Measurements from ENCODE around the gene BOD1L2. TPM values are rescaled to one million over a fixed set of nuclear protein-coding genes. Genes with fewer than 3 reads are reported as not detected.
A peak's percentile ranks its signal among the peaks of the same experiment; 100 is the strongest.

The BOD1L2 gene
- total and polyA plus RNA-seq, 2 of the 13 experiments (the other 11 are each of a cell fraction or from before 2014, with no cell fraction given), result not detected

DNA sequence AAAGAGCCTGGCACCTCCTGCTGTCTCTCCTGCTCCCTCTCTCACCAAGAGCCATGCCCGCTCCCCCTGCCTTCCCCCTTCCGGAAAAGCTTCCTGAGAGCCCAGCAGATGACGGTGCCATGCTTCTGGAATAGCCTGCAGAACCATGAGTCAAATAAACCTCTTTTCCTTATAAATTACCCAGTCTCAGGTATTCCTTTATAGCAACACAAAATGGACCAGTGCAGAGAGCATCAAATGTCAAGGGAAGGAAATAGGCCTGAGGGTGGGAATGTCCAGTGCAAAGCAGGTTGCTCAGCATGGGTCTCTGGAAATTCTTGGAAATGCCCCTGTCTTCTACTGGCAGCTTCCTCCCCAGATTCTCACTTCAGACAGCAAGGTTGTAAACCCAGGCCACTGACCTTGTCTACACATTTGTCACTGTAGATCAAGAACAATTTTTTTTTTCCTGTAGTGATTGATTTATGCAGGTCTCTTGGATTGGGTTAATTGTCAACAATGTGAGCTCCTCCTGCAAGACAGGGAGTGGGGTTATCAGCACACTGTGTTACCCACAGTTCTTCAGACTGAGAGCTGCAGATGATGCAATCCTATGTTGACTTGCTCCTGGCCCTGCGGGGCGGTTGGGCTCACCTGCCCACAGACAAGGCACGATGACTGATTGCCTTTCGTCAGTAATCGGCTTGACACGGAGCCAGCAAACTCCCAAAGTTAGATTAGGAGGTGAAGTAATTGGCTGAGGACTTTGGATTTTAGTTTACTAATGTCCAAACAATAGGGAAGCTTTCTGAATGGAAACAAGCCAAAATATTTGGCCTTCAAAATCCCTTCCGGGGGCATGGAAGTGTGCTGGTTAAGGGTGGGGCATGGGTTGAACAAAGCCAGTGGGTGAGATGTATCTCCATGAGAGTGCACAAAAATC is 5.4 kb upstream of the BOD1L2 start (continued):
- no peak for TF ChIP-seq SMARCE1 (IDR thresholded peaks at IDR 0.05; ENCODE audit: borderline replicate concordance)
- TF ChIP-seq ZNF678 (CRISPR knock-in tag; IDR thresholded peaks at IDR 0.05), result no peak
- TF ChIP-seq CCDC6 (CRISPR knock-in tag; IDR thresholded peaks at IDR 0.05), result 0 out of 2 replicates have a peak, but pooled peaks have one; percentile 34
- TF ChIP-seq ZNF598 (CRISPR knock-in tag; IDR thresholded peaks at IDR 0.05; ENCODE audit: borderline replicate concordance), result no peak
- TF ChIP-seq, protein P1, sequence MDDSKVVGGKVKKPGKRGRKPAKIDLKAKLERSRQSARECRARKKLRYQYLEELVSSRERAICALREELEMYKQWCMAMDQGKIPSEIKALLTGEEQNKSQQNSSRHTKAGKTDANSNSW (CRISPR knock-in tag; IDR thresholded peaks at IDR 0.05; ENCODE audit: borderline replicate concordance), result no peak
- TF ChIP-seq MLLT10 (CRISPR knock-in tag; IDR thresholded peaks at IDR 0.05), result no peak
- TF ChIP-seq, protein P2, sequence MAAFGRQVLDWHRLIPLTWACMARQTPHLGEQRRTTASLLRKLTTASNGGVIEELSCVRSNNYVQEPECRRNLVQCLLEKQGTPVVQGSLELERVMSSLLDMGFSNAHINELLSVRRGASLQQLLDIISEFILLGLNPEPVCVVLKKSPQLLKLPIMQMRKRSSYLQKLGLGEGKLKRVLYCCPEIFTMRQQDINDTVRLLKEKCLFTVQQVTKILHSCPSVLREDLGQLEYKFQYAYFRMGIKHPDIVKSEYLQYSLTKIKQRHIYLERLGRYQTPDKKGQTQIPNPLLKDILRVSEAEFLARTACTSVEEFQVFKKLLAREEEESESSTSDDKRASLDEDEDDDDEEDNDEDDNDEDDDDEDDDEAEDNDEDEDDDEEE (CRISPR knock-in tag; IDR thresholded peaks at IDR 0.05), result no peak
- TF ChIP-seq ZSCAN9 (CRISPR knock-in tag; IDR thresholded peaks at IDR 0.05; ENCODE audit: borderline replicate concordance), result no peak
- TF ChIP-seq REXO4 (CRISPR knock-in tag; IDR thresholded peaks at IDR 0.05; ENCODE audit: borderline replicate concordance), result no peak
- peak; percentile 76 for TF ChIP-seq RXRB (CRISPR knock-in tag; IDR thresholded peaks at IDR 0.05; ENCODE audit: borderline replicate concordance)
- TF ChIP-seq, protein P3, sequence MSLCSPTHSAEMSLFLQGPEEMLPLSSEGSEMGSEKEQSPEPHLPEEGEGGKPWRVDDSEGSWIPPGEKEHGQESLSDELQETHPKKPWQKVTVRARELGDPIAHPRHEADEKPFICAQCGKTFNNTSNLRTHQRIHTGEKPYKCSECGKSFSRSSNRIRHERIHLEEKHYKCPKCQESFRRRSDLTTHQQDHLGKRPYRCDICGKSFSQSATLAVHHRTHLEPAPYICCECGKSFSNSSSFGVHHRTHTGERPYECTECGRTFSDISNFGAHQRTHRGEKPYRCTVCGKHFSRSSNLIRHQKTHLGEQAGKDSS (CRISPR knock-in tag; IDR thresholded peaks at IDR 0.05; ENCODE audit: borderline replicate concordance, low read depth), result no peak
- TF ChIP-seq ZC3H4 (CRISPR knock-in tag; IDR thresholded peaks at IDR 0.05; ENCODE audit: borderline replicate concordance), result no peak
- TF ChIP-seq, protein P4, sequence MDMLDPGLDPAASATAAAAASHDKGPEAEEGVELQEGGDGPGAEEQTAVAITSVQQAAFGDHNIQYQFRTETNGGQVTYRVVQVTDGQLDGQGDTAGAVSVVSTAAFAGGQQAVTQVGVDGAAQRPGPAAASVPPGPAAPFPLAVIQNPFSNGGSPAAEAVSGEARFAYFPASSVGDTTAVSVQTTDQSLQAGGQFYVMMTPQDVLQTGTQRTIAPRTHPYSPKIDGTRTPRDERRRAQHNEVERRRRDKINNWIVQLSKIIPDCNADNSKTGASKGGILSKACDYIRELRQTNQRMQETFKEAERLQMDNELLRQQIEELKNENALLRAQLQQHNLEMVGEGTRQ (IDR thresholded peaks at IDR 0.05; ENCODE audit: low read depth, low read length), result no peak
- TF ChIP-seq, protein P4 (CRISPR knock-in tag; IDR thresholded peaks at IDR 0.05; ENCODE audit: borderline replicate concordance), result no peak
- peak; percentile 49 for TF ChIP-seq MED1 (CRISPR knock-in tag; IDR thresholded peaks at IDR 0.05)
- no peak for TF ChIP-seq ZNF446 (CRISPR knock-in tag; IDR thresholded peaks at IDR 0.05)
- TF ChIP-seq, protein P5, sequence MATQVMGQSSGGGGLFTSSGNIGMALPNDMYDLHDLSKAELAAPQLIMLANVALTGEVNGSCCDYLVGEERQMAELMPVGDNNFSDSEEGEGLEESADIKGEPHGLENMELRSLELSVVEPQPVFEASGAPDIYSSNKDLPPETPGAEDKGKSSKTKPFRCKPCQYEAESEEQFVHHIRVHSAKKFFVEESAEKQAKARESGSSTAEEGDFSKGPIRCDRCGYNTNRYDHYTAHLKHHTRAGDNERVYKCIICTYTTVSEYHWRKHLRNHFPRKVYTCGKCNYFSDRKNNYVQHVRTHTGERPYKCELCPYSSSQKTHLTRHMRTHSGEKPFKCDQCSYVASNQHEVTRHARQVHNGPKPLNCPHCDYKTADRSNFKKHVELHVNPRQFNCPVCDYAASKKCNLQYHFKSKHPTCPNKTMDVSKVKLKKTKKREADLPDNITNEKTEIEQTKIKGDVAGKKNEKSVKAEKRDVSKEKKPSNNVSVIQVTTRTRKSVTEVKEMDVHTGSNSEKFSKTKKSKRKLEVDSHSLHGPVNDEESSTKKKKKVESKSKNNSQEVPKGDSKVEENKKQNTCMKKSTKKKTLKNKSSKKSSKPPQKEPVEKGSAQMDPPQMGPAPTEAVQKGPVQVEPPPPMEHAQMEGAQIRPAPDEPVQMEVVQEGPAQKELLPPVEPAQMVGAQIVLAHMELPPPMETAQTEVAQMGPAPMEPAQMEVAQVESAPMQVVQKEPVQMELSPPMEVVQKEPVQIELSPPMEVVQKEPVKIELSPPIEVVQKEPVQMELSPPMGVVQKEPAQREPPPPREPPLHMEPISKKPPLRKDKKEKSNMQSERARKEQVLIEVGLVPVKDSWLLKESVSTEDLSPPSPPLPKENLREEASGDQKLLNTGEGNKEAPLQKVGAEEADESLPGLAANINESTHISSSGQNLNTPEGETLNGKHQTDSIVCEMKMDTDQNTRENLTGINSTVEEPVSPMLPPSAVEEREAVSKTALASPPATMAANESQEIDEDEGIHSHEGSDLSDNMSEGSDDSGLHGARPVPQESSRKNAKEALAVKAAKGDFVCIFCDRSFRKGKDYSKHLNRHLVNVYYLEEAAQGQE (IDR thresholded peaks at IDR 0.05; ENCODE audit: borderline replicate concordance in 1 of 2, low read depth in 1 of 2, low read length in 2 of 2), result no peak
